ENCODE results near the gene NXPH4.
A peak's percentile ranks its signal among the peaks of the same experiment; 100 is the strongest.

NXPH4 gene

GRCh38 chr12:57214398-57214781 is 2.2 kb upstream of the NXPH4 start:
- Histone ChIP-seq H3K4me3 (ENCODE audit: low read length) (no peak overlapping the region), H3K36me3 (ENCODE audit: control insufficient read depth, low read depth, low read length) (peaks cover 13% of the 10 kb centered on the region), H3K9me3 (ENCODE audit: control insufficient read depth, low read depth, low read length) (peaks cover 4% of the 10 kb centered on the region), H3K9ac (ENCODE audit: low read length) (no peak overlapping the region), H3K27me3 (ENCODE audit: control insufficient read depth, insufficient read depth, low read length) (peaks cover 59% of the 10 kb centered on the region), H3K4me1 (ENCODE audit: control insufficient read depth, low read depth, low read length) (peaks cover 16% of the 10 kb centered on the region), H3K27ac (ENCODE audit: low read length) (no peak overlapping the region)

- H3K9me3 ChIP-seq (ENCODE audit: control insufficient read depth, low read depth, low read length), result peaks cover 4% of the 10 kb centered on the region
- H3K4me1 ChIP-seq (ENCODE audit: control insufficient read depth, low read depth, low read length), result peaks cover 22% of the 10 kb centered on the region
- H3K36me3 ChIP-seq (ENCODE audit: control insufficient read depth, low read depth, low read length), result peaks cover 10% of the 10 kb centered on the region
- no peak overlapping the region for H3K9ac ChIP-seq (ENCODE audit: low read length)
- H3K27ac ChIP-seq (ENCODE audit: low read length), result no peak overlapping the region
- H3K4me3 ChIP-seq (ENCODE audit: low read length), result no peak overlapping the region
- H3K27me3 ChIP-seq (ENCODE audit: control insufficient read depth, insufficient read depth, low read length), result peaks cover 66% of the 10 kb centered on the region
Measured at GRCh38 chr12:57215065-57215464, 1.5 kb upstream of the NXPH4 start.

- Histone ChIP-seq H3K36me3 (ENCODE audit: control insufficient read depth, low read depth, low read length) (peaks cover 8% of the 10 kb centered on the region), H3K27me3 (ENCODE audit: control insufficient read depth, insufficient read depth, low read length) (peaks cover 72% of the 10 kb centered on the region), H3K9ac (ENCODE audit: low read length) (no peak overlapping the region), H3K27ac (ENCODE audit: low read length) (no peak overlapping the region), H3K9me3 (ENCODE audit: control insufficient read depth, low read depth, low read length) (peaks cover 4% of the 10 kb centered on the region), H3K4me1 (ENCODE audit: control insufficient read depth, low read depth, low read length) (peaks cover 24% of the 10 kb centered on the region), H3K4me3 (ENCODE audit: low read length) (peak overlapping the region; percentile 0)
Measured at GRCh38 chr12:57215668-57216013, 953 bp upstream of the NXPH4 start.

- Histone ChIP-seq H3K36me3 (ENCODE audit: control insufficient read depth, low read depth, low read length) (no peaks in the 10 kb centered on the region), H3K9me3 (ENCODE audit: control insufficient read depth, low read depth, low read length) (peaks cover 4% of the 10 kb centered on the region), H3K27ac (ENCODE audit: low read length) (no peak overlapping the region), H3K4me3 (ENCODE audit: low read length) (peak overlapping the region; percentile 51), H3K9ac (ENCODE audit: low read length) (no peak overlapping the region), H3K4me1 (ENCODE audit: control insufficient read depth, low read depth, low read length) (peaks cover 31% of the 10 kb centered on the region), H3K27me3 (ENCODE audit: control insufficient read depth, insufficient read depth, low read length) (peaks cover 88% of the 10 kb centered on the region)
Measured at GRCh38 chr12:57216921-57217879, 606 bp downstream of the NXPH4 start.

- H3K4me1 ChIP-seq (ENCODE audit: control insufficient read depth, low read depth, low read length), result peaks cover 34% of the 10 kb centered on the region
- H3K9me3 ChIP-seq (ENCODE audit: control insufficient read depth, low read depth, low read length), result peaks cover 4% of the 10 kb centered on the region
- H3K27ac ChIP-seq (ENCODE audit: low read length), result no peak overlapping the region
- H3K4me3 ChIP-seq (ENCODE audit: low read length), result no peak overlapping the region
- H3K9ac ChIP-seq (ENCODE audit: low read length), result no peak overlapping the region
- peaks cover 98% of the 10 kb centered on the region for H3K27me3 ChIP-seq (ENCODE audit: control insufficient read depth, insufficient read depth, low read length)
- H3K36me3 ChIP-seq (ENCODE audit: control insufficient read depth, low read depth, low read length), result no peaks in the 10 kb centered on the region
Measured at GRCh38 chr12:57218030-57218853, 1.6 kb downstream of the NXPH4 start.

- H3K36me3 ChIP-seq (ENCODE audit: control insufficient read depth, low read depth, low read length), result no peaks in the 10 kb centered on the region
- peaks cover 99% of the 10 kb centered on the region for H3K27me3 ChIP-seq (ENCODE audit: control insufficient read depth, insufficient read depth, low read length)
- H3K4me1 ChIP-seq (ENCODE audit: control insufficient read depth, low read depth, low read length), result peaks cover 24% of the 10 kb centered on the region
- H3K9me3 ChIP-seq (ENCODE audit: control insufficient read depth, low read depth, low read length), result peaks cover 4% of the 10 kb centered on the region
- no peak overlapping the region for H3K9ac ChIP-seq (ENCODE audit: low read length)
- no peak overlapping the region for H3K27ac ChIP-seq (ENCODE audit: low read length)
- H3K4me3 ChIP-seq (ENCODE audit: low read length), result peak overlapping the region; percentile 9
Measured at GRCh38 chr12:57219205-57219992, 2.8 kb downstream of the NXPH4 start.

GRCh38 chr12:57219993-57220754 is 3.6 kb downstream of the NXPH4 start:
- Histone ChIP-seq H3K4me1 (ENCODE audit: control insufficient read depth, low read depth, low read length) (peaks cover 19% of the 10 kb centered on the region), H3K27me3 (ENCODE audit: control insufficient read depth, insufficient read depth, low read length) (peaks cover 99% of the 10 kb centered on the region), H3K9me3 (ENCODE audit: control insufficient read depth, low read depth, low read length) (peaks cover 4% of the 10 kb centered on the region), H3K27ac (ENCODE audit: low read length) (no peak overlapping the region), H3K4me3 (ENCODE audit: low read length) (peak overlapping the region; percentile 9), H3K9ac (ENCODE audit: low read length) (no peak overlapping the region), H3K36me3 (ENCODE audit: control insufficient read depth, low read depth, low read length) (no peaks in the 10 kb centered on the region)

- Histone ChIP-seq H3K27ac (ENCODE audit: low read length) (no peak overlapping the region), H3K4me1 (ENCODE audit: control insufficient read depth, low read depth, low read length) (peaks cover 20% of the 10 kb centered on the region), H3K9me3 (ENCODE audit: control insufficient read depth, low read depth, low read length) (no peaks in the 10 kb centered on the region), H3K4me3 (ENCODE audit: low read length) (no peak overlapping the region), H3K9ac (ENCODE audit: low read length) (no peak overlapping the region), H3K27me3 (ENCODE audit: control insufficient read depth, insufficient read depth, low read length) (peaks cover 99% of the 10 kb centered on the region), H3K36me3 (ENCODE audit: control insufficient read depth, low read depth, low read length) (no peaks in the 10 kb centered on the region)
Measured at GRCh38 chr12:57220770-57221168, 4.2 kb downstream of the NXPH4 start.

GRCh38 chr12:57221169-57221917 is 4.7 kb downstream of the NXPH4 start:
- Histone ChIP-seq H3K36me3 (ENCODE audit: control insufficient read depth, low read depth, low read length) (no peaks in the 10 kb centered on the region), H3K9ac (ENCODE audit: low read length) (no peak overlapping the region), H3K4me3 (ENCODE audit: low read length) (peak overlapping the region; percentile 30), H3K4me1 (ENCODE audit: control insufficient read depth, low read depth, low read length) (peaks cover 23% of the 10 kb centered on the region), H3K27ac (ENCODE audit: low read length) (no peak overlapping the region), H3K9me3 (ENCODE audit: control insufficient read depth, low read depth, low read length) (no peaks in the 10 kb centered on the region), H3K27me3 (ENCODE audit: control insufficient read depth, insufficient read depth, low read length) (peaks cover 99% of the 10 kb centered on the region)
